ENCODE data around the gene SCLY. TPM values are rescaled to one million over a fixed set of nuclear protein-coding genes. Genes with fewer than 3 reads are reported as not detected.
"Not testable (repeated sequence)": the region's sequence is repeated elsewhere in the genome, so short reads cannot be mapped to it uniquely, and the experiment has no call there.

SCLY gene
- total RNA-seq, 1 experiment from 2014 or later: 8.7 TPM

DNA sequence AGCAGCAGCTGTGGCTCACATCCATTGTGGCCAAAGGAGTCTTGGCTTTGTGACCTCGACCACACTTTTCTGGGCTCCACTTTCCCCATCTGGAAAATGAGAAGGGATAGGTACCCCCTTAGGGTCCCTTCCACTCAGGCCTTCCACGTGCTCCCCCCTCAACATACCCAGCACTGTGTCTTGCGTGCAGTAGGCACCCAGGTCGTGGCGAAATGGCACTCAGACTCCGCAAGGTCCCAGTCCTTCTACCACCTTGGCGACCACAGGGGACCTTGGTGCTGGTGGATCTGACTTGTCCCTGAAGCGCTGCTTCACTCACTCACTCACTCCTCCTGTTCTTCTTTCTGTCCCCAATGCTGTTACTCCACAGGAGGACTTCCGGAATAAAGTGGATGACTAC is 19.9 kb upstream of the SCLY start:
- DNase-seq (ENCODE audit: low read depth): no peak

DNA sequence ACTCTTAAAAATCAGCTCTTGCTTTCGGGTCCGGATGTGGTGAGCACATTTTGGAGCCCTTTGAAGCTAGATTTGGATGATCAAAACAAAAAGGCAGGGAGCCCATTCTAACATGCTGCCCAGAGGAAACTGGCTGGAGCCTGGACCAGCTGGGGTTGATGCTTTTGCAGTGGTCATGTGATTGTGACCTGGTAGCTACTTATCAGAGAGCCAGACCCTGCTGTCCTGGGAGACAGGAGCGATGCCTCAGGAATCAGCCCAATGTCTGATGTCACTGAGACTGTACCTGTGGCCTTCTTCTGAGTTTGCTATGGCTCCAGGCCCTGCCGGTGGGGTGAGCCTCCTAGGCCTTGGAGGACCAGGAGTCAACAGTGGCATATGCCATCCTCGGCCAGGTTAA is 18.7 kb upstream of the SCLY start:
- DNase-seq (ENCODE audit: low read depth): no peak

- DNase-seq (ENCODE audit: low read depth): no peak
These were observed 17.8 kb upstream of the SCLY start for GRCh38 chr2:238042849-238043584.

DNA sequence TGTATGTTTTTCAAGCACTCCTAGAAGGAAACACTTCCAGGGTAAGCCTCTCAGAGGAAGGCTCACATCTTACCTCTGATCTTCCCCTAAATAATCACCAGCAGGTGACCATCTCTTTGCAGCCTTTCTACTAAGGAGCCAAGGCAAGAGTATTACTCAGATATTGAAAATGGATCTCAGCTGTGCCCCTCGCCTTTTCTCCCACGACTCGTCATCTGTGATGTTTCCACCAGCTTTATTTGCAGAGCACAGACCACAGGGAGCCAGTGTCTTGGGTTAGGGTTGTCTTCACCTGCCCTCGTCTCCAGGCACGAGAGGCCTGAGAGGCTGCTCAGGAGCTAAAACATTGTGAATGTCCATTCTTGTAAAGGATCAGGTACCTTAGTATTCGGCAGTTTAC is 16.9 kb upstream of the SCLY start:
- DNase-seq (ENCODE audit: low read depth): no peak

DNA sequence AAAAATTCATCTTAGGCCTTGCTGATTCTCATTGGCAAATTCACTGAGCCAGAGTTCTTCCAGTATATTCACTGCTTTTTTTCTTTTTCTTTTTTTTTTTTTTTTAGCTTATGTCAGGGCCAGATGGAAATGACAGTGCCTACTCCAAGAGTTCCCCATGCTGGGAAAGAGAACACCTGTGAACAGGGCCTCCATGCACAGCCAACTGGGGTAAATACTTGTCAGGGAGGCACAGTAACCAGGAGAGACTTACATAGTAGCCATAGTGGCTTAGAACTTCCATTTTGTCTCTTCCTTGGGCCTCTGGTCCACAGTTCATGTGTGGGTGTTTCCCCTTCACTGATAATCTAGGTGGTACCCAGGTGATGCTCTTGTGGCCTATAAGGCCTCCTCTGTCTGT is 15.2 kb upstream of the SCLY start:
- no peak for DNase-seq (ENCODE audit: low read depth)

GRCh38 chr2:238046725-238047270 is 14.0 kb upstream of the SCLY start:
- no peak for DNase-seq (ENCODE audit: low read depth)

GRCh38 chr2:238053191-238053776 is 7.5 kb upstream of the SCLY start:
- peak; percentile 12 for DNase-seq (ENCODE audit: low read depth)

GRCh38 chr2:238055841-238056240 is 5.0 kb upstream of the SCLY start:
- DNase-seq (ENCODE audit: low read depth): no peak

DNA sequence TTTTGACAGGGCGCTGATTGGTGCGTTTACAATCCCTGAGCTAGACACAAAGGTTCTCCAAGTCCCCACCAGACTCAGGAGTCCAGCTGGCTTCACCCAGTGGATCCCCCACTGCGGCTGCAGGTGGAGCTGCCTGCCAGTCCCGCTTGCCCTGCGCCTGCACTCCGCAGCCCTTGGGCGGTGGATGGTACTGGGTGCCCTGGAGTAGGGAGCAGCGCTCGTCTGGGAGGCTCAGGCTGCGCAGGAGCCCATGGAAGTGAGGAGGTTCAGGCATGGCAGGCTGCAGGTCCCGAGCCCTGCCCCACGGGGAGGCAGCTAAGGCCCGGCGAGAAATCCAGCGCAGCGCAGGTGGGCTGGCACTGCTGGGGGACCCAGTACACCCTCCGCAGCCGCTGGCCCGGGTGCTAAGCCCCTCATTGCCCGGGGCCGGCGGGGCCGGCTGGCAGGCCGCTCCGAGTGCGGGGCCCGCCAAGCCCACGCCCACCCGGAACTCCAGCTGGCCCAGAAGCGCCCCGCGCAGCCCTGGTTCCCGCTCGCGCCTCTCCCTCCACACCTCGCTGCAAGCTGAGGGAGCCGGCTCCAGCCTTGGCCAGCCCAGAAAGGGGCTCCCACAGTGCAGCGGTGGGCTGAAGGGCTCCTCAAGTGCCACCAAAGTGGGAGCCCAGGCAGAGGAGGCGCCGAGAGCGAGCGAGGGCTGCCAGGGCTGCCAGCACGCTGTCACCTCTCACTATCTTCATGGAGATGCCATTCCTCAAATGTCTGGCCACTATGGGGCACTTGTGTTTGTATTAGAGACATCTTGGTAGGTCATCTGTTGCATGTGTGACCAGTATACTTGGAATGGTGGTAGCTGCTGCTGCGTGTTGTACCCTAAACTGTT is 2.9 kb upstream of the SCLY start:
- DNase-seq (ENCODE audit: low read depth): not testable (repeated sequence)

DNA sequence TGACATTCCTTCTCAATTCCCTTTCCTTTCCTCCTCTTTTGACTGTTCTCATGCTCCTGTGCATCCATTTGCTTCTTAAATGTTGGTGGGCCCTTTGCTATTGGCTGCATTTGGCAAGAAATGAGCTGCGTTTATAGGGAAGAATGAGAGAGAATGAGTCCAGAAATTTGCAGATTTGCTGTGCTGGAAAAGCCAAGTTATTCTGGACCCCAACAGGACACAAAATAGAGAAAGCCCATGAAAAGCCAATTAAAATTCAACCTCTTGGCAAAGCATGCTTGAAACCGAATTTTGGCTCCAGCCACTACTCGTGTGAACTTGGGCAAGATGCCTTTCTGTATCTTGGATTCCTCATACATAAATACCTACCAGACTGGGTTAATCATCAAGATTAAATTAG is 1.3 kb upstream of the SCLY start:
- no peak for DNase-seq (ENCODE audit: low read depth)

DNA sequence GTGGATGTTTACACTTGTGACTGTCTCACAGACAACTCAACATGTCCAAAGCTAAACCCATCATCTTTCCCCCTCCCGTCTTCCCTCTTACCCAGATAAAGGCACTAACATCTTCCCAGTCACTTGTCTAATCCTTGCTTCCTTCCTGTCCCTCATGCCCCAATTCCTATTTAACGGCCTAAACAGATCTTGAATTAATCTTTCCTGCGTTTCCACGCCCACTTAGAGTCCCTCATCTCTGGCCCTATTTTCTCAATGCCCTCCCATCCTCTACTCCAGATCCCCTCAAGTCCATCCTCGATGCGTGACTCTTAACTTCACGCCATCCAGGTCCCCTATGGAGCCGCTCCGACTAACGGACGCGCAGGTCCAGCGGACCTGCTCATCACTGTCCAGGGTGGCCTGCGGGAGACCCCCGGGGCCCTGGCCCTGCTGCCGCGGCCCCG is 682 bp upstream of the SCLY start:
- DNase-seq (ENCODE audit: low read depth): peak; percentile 15

DNA sequence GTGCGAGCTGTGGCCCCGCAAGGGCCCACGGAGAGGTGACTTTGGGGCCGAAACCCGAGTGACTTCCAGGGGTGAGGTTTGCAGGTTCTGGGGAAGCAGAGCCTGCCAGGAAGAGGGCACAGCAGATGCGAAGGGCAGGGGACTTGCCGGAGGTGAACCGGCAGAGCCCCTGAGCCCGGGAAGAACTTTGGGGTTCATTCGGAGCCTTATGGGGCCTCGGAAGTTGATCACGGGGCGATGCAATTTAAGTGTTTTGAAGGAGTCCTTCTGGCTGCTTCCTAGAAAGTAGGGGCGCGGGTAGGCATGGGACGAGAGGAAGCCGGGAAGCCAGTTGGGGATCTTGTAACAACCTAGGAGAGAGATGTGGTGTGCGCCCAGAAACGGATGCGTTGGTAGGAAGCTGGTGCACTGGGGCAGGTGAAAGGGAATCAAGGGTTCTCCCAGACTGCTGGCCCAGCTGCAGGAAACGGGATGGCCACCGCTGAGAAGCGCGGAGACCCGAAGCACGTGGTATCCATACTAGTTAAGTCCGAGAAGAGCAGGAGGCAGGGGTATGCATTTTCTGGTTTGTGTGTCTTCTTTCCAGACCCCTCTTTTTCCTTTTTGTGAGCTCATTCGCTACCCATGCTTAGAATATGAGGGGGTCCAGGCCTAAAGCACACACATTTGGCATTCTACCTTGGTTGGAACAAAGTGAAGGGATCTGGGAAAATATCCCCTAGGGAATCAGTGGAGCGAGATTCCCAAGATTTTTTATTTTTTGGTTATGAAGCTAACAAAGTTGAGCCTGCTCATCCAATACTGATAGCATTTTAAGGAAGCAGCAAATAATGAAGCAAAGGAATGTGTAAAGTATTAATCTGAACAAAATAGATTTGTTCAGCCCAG is 758 bp downstream of the SCLY start:
- peak; percentile 49 for DNase-seq (ENCODE audit: low read depth)

DNA sequence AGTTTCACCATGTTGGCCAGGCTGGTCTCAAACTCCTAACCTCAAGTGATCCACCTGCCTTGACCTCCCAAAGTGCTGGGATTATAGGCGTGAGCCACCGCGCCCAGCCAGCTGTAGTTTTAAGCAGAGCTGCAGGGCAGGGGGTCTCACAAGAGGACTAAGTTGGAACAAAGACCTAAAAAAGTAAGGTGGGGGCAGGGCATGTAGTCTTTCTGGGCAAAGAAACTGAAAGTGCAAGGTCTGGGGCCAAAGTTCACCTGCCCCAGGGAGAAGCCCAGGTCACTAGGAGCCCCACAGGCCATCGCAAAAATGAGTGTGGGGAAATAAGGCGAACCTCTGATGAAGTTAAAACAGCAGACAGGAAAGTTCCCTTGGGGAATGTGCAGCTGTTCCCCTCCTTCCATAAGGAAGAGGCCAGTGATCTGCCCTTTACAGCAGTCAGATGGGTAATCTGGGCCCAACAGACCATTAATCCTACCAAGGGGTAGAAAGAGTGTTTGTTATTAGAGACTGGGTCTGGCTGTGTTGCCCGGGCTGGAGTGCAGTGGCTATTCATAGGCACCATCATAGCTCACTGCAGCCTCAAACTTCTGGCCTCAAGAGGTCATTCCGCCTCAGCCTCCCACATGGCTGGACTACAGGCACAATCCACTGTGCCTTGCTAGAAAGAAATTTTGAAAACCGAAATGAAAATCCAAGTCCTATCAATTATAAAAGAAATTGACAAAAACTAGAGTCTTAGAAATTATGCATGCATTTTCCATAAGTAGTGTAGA is 2.8 kb downstream of the SCLY start:
- DNase-seq (ENCODE audit: low read depth): no peak

GRCh38 chr2:238064376-238064775 is 3.6 kb downstream of the SCLY start:
- DNase-seq (ENCODE audit: low read depth): no peak

GRCh38 chr2:238065071-238065846 is 4.5 kb downstream of the SCLY start:
- DNase-seq (ENCODE audit: low read depth): no peak

DNA sequence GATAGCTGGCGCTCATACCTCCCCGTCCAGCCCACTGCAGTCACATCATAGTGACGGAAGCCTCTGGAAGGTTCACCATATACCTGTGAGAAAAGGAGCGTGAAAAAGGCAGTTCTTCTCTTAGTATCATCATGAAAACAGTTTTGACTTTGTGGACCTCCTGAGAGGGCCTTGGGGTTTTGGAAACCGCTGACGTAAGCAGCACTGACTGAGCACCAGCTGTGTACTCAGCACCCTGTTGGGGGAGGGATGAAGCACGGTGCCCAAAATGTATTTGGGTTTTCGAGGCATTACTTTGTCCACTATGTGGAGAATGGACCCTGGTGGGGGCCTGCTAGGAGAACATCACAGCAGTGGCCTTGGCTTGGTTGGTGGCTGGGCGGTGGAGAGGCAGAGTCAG is 5.4 kb downstream of the SCLY start:
- DNase-seq (ENCODE audit: low read depth): no peak

GRCh38 chr2:238066718-238067117 is 5.9 kb downstream of the SCLY start:
- not testable (repeated sequence) for DNase-seq (ENCODE audit: low read depth)

- no peak for DNase-seq (ENCODE audit: low read depth)
These were observed 7.1 kb downstream of the SCLY start for GRCh38 chr2:238067939-238068338.

DNA sequence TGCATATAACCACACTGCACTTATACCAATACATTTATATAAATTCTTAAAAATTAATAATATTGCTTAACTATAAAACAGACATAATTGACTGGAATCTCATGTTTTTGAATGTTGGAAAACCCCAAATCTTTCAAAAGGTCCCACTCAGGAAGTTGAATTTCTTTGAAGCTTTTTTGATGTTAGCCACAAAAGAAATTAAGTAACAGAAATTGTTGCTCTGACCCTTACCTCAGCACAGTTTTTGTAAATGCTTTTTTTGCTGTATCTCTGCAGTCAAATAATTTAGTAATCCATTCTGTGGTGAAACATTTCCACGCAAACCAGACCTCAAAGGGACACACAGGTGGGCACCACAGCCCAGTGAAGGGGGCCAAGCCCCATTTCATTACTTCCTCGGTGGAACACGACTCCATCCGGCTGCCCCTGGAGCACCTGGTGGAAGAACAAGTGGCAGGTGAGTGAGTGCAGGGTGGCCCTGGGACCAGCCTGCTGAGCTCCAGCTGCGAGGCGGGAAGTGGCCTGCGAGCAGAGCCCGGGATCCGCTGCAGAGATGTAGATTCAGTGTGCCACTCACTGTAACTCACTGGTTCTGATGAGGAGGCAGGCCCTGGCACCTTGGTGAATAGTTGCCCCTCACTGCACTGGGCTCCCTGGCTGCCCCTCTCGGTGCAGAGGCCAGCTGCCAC is 8.4 kb downstream of the SCLY start:
- DNase-seq (ENCODE audit: low read depth): no peak

Measured in M059J (cell line).